HEK293 (cell line): ENCODE measurements around the gene KCNJ6.

ENCODE experiments used
- FEZF1 ChIP-seq: fragments of 450-650 bp; formaldehyde crosslinking; IDR thresholded peaks from 2 replicates; pipeline ENCODE4 v1.5.1; 2016; ENCODE audit warnings: missing biosample characterization, missing genetic modification characterization
- KLF9 ChIP-seq: fragments of 450-650 bp; formaldehyde crosslinking; IDR thresholded peaks from 2 replicates; pipeline ENCODE4 v1.5.1; 2016; ENCODE audit warnings: missing biosample characterization, missing genetic modification characterization, low read depth
- MEIS1 ChIP-seq: sonication (generic); formaldehyde crosslinking; IDR thresholded peaks from 2 replicates; pipeline ENCODE4 v1.8.1; 2022; ENCODE audit warnings: missing genetic modification reagents, mild to moderate bottlenecking, borderline replicate concordance
- PRDM1 ChIP-seq: fragments of 450-650 bp; formaldehyde crosslinking; IDR thresholded peaks from 2 replicates; pipeline ENCODE4; 2016; ENCODE audit warnings: missing biosample characterization, missing genetic modification characterization
- SCRT1 ChIP-seq: fragments of 450-650 bp; formaldehyde crosslinking; IDR thresholded peaks from 2 replicates; pipeline ENCODE4 v1.5.1; 2016; ENCODE audit warnings: missing biosample characterization, missing genetic modification characterization, borderline replicate concordance
- TCF7L2 ChIP-seq: IDR thresholded peaks from 2 replicates; pipeline ENCODE4 v1.6.1; 2011; ENCODE audit warnings: low read depth, mild to moderate bottlenecking, inconsistent platforms, low read length, moderate library complexity, borderline replicate concordance
- TSHZ1 ChIP-seq: fragments of 450-650 bp; formaldehyde crosslinking; IDR thresholded peaks from 2 replicates; pipeline ENCODE4 v1.5.1; 2016; ENCODE audit warnings: missing biosample characterization, missing genetic modification characterization, borderline replicate concordance
- ZEB2 ChIP-seq: fragments of 450-650 bp; formaldehyde crosslinking; IDR thresholded peaks from 2 replicates; pipeline ENCODE4 v1.5.1; 2016; ENCODE audit warnings: missing biosample characterization, missing genetic modification characterization
- ZNF157 ChIP-seq: fragments of 450-650 bp; formaldehyde crosslinking; IDR thresholded peaks from 2 replicates; pipeline ENCODE4 v1.5.1; 2016; ENCODE audit warnings: missing biosample characterization, missing genetic modification characterization
- ZNF211 ChIP-seq: fragments of 450-650 bp; formaldehyde crosslinking; IDR thresholded peaks from 2 replicates; pipeline ENCODE4 v1.5.1; 2016; ENCODE audit warnings: low read depth, missing biosample characterization, missing genetic modification characterization
- ZNF214 ChIP-seq: fragments of 450-650 bp; formaldehyde crosslinking; IDR thresholded peaks from 2 replicates; pipeline ENCODE4 v1.5.1; 2017; ENCODE audit warnings: missing biosample characterization, mild to moderate bottlenecking, missing genetic modification characterization, borderline replicate concordance
- ZNF324 ChIP-seq: fragments of 450-650 bp; formaldehyde crosslinking; IDR thresholded peaks from 2 replicates; pipeline ENCODE4 v1.5.1; 2016; ENCODE audit warnings: missing biosample characterization, missing genetic modification characterization
- ZNF366 ChIP-seq: fragments of 450-650 bp; formaldehyde crosslinking; conservative IDR thresholded peaks from 2 replicates; pipeline ENCODE4 v1.5.1; 2016; ENCODE audit warnings: missing biosample characterization, missing genetic modification characterization
- ZNF394 ChIP-seq: fragments of 450-650 bp; formaldehyde crosslinking; IDR thresholded peaks from 2 replicates; pipeline ENCODE4 v1.5.1; 2016; ENCODE audit warnings: missing biosample characterization, missing genetic modification characterization, mild to moderate bottlenecking, moderate library complexity, borderline replicate concordance
- ZNF423 ChIP-seq: fragments of 450-650 bp; formaldehyde crosslinking; IDR thresholded peaks from 2 replicates; pipeline ENCODE4 v1.5.1; 2016; ENCODE audit warnings: missing biosample characterization, missing genetic modification characterization
- ZNF488 ChIP-seq: fragments of 450-650 bp; formaldehyde crosslinking; IDR thresholded peaks from 2 replicates; pipeline ENCODE4 v1.5.1; 2016; ENCODE audit warnings: missing biosample characterization, missing genetic modification characterization
- ZNF580 ChIP-seq: fragments of 450-650 bp; formaldehyde crosslinking; IDR thresholded peaks from 2 replicates; pipeline ENCODE4 v1.5.1; 2016; ENCODE audit warnings: missing biosample characterization, missing genetic modification characterization
- ZNF610 ChIP-seq: fragments of 450-650 bp; formaldehyde crosslinking; IDR thresholded peaks from 2 replicates; pipeline ENCODE4 v1.5.1; 2016; ENCODE audit warnings: missing biosample characterization, missing genetic modification characterization, borderline replicate concordance
- ZNF658 ChIP-seq: fragments of 450-650 bp; formaldehyde crosslinking; IDR thresholded peaks from 2 replicates; pipeline ENCODE4; 2016; ENCODE audit warnings: missing biosample characterization, missing genetic modification characterization
- ZNF660 ChIP-seq: fragments of 450-650 bp; IDR thresholded peaks from 2 replicates; pipeline ENCODE4 v1.5.1; 2018; ENCODE audit warnings: missing biosample characterization, mild to moderate bottlenecking, missing genetic modification characterization
- ZNF677 ChIP-seq: fragments of 450-650 bp; IDR thresholded peaks from 2 replicates; pipeline ENCODE4 v1.5.0; 2018; ENCODE audit warnings: missing biosample characterization, mild to moderate bottlenecking, missing genetic modification characterization, moderate library complexity
- ZNF692 ChIP-seq: fragments of 450-650 bp; formaldehyde crosslinking; IDR thresholded peaks from 2 replicates; pipeline ENCODE4 v1.5.1; 2016; ENCODE audit warnings: missing biosample characterization, missing genetic modification characterization
- ZNF704 ChIP-seq: fragments of 450-650 bp; formaldehyde crosslinking; IDR thresholded peaks from 2 replicates; pipeline ENCODE4 v1.5.1; 2016; ENCODE audit warnings: missing biosample characterization, missing genetic modification characterization
- ZNF785 ChIP-seq: fragments of 450-650 bp; formaldehyde crosslinking; IDR thresholded peaks from 2 replicates; pipeline ENCODE4 v1.5.1; 2016; ENCODE audit warnings: missing biosample characterization, missing genetic modification characterization
- ZNF792 ChIP-seq: fragments of 450-650 bp; formaldehyde crosslinking; IDR thresholded peaks from 2 replicates; pipeline ENCODE4 v1.5.1; 2016; ENCODE audit warnings: missing biosample characterization, missing genetic modification characterization
- ZNF843 ChIP-seq: fragments of 450-650 bp; formaldehyde crosslinking; IDR thresholded peaks from 2 replicates; pipeline ENCODE4 v1.5.1; 2016; ENCODE audit warnings: missing biosample characterization, missing genetic modification characterization
- ZSCAN18 ChIP-seq: fragments of 450-650 bp; formaldehyde crosslinking; IDR thresholded peaks from 2 replicates; pipeline ENCODE4 v1.5.1; 2016; ENCODE audit warnings: missing biosample characterization, missing genetic modification characterization
- ZSCAN30 ChIP-seq: fragments of 450-650 bp; IDR thresholded peaks from 2 replicates; pipeline ENCODE4 v1.5.1; 2018; ENCODE audit warnings: missing biosample characterization, mild to moderate bottlenecking, missing genetic modification characterization, moderate library complexity
- ZSCAN4 ChIP-seq: fragments of 450-650 bp; formaldehyde crosslinking; IDR thresholded peaks from 2 replicates; pipeline ENCODE4 v1.5.1; 2017; ENCODE audit warnings: missing biosample characterization, missing genetic modification characterization

Gene KCNJ6

GRCh38 chr21:37700641-37701202 lies 215.5 kb downstream of the KCNJ6 start (continued):
- TF ChIP-seq SCRT1 (tag by site-specific recombination) (no peak), ZEB2 (tag by site-specific recombination) (no peak), ZNF157 (tag by site-specific recombination) (no peak), TSHZ1 (tag by site-specific recombination) (no peak), KLF9 (tag by site-specific recombination) (no peak), ZNF324 (no peak), ZNF211 (tag by site-specific recombination) (no peak), ZNF423 (peak; percentile 37; the same call in 1 of the 2 replicates), FEZF1 (tag by site-specific recombination) (no peak), ZNF488 (tag by site-specific recombination) (no peak), ZSCAN4 (tag by site-specific recombination) (no peak), ZSCAN30 (tag by site-specific recombination) (no peak), ZNF843 (tag by site-specific recombination) (no peak), ZNF610 (tag by site-specific recombination) (no peak), ZNF677 (no peak), ZNF692 (tag by site-specific recombination) (peak; percentile 28; the same call in 1 of the 2 replicates), MEIS1 (CRISPR knock-in tag) (no peak), ZNF704 (tag by site-specific recombination) (no peak), ZNF214 (tag by site-specific recombination) (no peak), ZSCAN18 (tag by site-specific recombination) (no peak), ZNF366 (tag by site-specific recombination) (no peak), PRDM1 (tag by site-specific recombination) (no peak), ZNF580 (tag by site-specific recombination) (no peak), ZNF792 (tag by site-specific recombination) (no peak), ZNF394 (peak; percentile 48; the same call in 1 of the 2 replicates), ZNF658 (tag by site-specific recombination) (no peak), TCF7L2 (no peak), ZNF785 (no peak), ZNF660 (tag by site-specific recombination) (no peak)
